CD4-positive, alpha-beta T cell (primary cell): ENCODE measurements around the gene PTOV1. TPM values are rescaled to one million over a fixed set of nuclear protein-coding genes. Genes with fewer than 3 reads are reported as not detected.

Experiments
- ATAC-seq: fragments of 200-7000 bp; cut with Tn5 transposase; one replicate; pipeline ENCODE4 v1.10.0; 2022; ENCODE audit warnings: mild to moderate bottlenecking; ENCODE audit not compliant: poor library complexity
- CTCF ChIA-PET: fragments of 350-600 bp; sonication (Branson Sonifier 250); formaldehyde crosslinking; loops from one replicate; lab custom pipeline; 2021; ENCODE audit warnings: antibody characterized with exemption, inconsistent platforms; lab: Charles Lee
- POLR2A ChIA-PET: fragments of 350-600 bp; sonication (Branson Sonifier 250); formaldehyde crosslinking; loops from one replicate; lab custom pipeline; 2021; ENCODE audit warnings: antibody characterized with exemption, inconsistent platforms; lab: Charles Lee
- DNase-seq, 14 experiments: peaks; one replicate each; pipeline ENCODE4 v3.0.0-alpha.2; 2013 to 2020; ENCODE audit warnings: mixed read lengths in 2 of 14
- H3K27ac ChIP-seq, 2 donors: one replicate each; pipeline versions ENCODE4 v1.5.1 to v1.7.0; 2013; ENCODE audit warnings: low read length in 2 of 2, low read depth in 1 of 2, mild to moderate bottlenecking in 1 of 2
- H3K27me3 ChIP-seq, 2 experiments: 1 replicate in 1 of 2; 2 replicates in 1 of 2; pipeline versions ENCODE4 v1.6.1 to v1.7.0; 2013; ENCODE audit warnings: low read length in 2 of 2, control low read depth in 1 of 2, mild to moderate bottlenecking in 1 of 2, moderate library complexity in 1 of 2; ENCODE audit not compliant: insufficient read depth in 2 of 2, control insufficient read depth in 1 of 2
- H3K36me3 ChIP-seq: one replicate; pipeline ENCODE4 v1.6.1; 2013; ENCODE audit warnings: low read length, control low read depth; ENCODE audit not compliant: insufficient read depth
- H3K4me1 ChIP-seq: one replicate; pipeline ENCODE4 v1.6.1; 2013; ENCODE audit warnings: low read length, control low read depth; ENCODE audit not compliant: insufficient read depth
- H3K4me3 ChIP-seq: one replicate; pipeline ENCODE4 v1.5.1; 2013; ENCODE audit warnings: mild to moderate bottlenecking, low read length, moderate library complexity
- H3K9me3 ChIP-seq, 2 experiments: 1 replicate in 1 of 2; 2 replicates in 1 of 2; pipeline versions ENCODE4 v1.6.1 to v1.7.0; 2013; ENCODE audit warnings: low read length in 2 of 2, mild to moderate bottlenecking in 2 of 2, control low read depth in 1 of 2, moderate library complexity in 1 of 2; ENCODE audit not compliant: control insufficient read depth in 1 of 2, insufficient read depth in 1 of 2
- H3K27ac Mint-ChIP-seq: one replicate; pipeline ENCODE4 v1.8.0; 2020; ENCODE audit warnings: mixed read lengths
- H3K27me3 Mint-ChIP-seq: one replicate; pipeline ENCODE4 v1.8.0; 2021; ENCODE audit warnings: mixed read lengths
- H3K36me3 Mint-ChIP-seq: one replicate; pipeline ENCODE4 v1.8.0; 2021; ENCODE audit warnings: low read depth, mixed read lengths
- H3K4me1 Mint-ChIP-seq: one replicate; pipeline ENCODE4 v1.8.0; 2021; ENCODE audit warnings: low read depth, mixed read lengths
- H3K4me3 Mint-ChIP-seq: one replicate; pipeline ENCODE4 v1.8.0; 2020; ENCODE audit warnings: mild to moderate bottlenecking, mixed read lengths
- H3K9me3 Mint-ChIP-seq: one replicate; pipeline ENCODE4 v1.8.0; 2020; ENCODE audit warnings: mixed read lengths
- CTCF ChIP-seq: fragments of 200-600 bp; IDR thresholded peaks from one replicate; pipeline ENCODE4 v1.8.0; 2022; ENCODE audit warnings: antibody characterized with exemption, mild to moderate bottlenecking
- intact Hi-C, 2 experiments: fragments of 100-400 bp; cut with DNase I in 1 of 2; cut with micrococcal nuclease in 1 of 2; formaldehyde crosslinking; loops; one replicate each; pipeline versions ENCODE4 v1.15.1 to v1.9.0; 2023 to 2025; cut with DNase I, micrococcal nuclease
- total RNA-seq, 174 experiments: library from RNA in 2 of 174; stranded (reverse) in 2 of 174; gene quantifications; one replicate each; pipeline ENCODE4 v1.2.3 and lab custom pipeline; 2021 to 2026

Gene PTOV1
- total RNA-seq, 2 experiments from 2014 or later: 127 to 134 TPM

GRCh38 chr19:49847731-49848696, 2.9 kb upstream of the PTOV1 start:
- peak overlapping the region; percentile 80 for H3K4me3 Mint-ChIP-seq
- no peaks in the 10 kb centered on the region for H3K9me3 Mint-ChIP-seq
- H3K36me3 ChIP-seq: no peaks in the 10 kb centered on the region
- peak in 4 of 14 experiments; percentile 24 to 69 (median 56) for DNase-seq
- no peak overlapping the region for H3K27ac Mint-ChIP-seq
- ATAC-seq: no peak
- ChIA-PET POLR2A (interaction anchor here (0.9 to 2.5 kb wide), 4 partner anchors 21 to 35 kb away, joined by 3 to 11 read pairs (median 5); partner anchors contain the start of genes AKT1S1, FUZ, MED25 and TBC1D17), CTCF (interaction anchor here (0.9 kb wide), 1 partner anchor 42 kb away, joined by 3 read pairs; no protein-coding TSS in a partner anchor)
- H3K4me3 ChIP-seq: no peak overlapping the region
- intact Hi-C loops: no loop called here
- no peak for TF ChIP-seq CTCF
- peaks cover 17% of the 10 kb centered on the region for H3K36me3 Mint-ChIP-seq
- peaks cover 33% of the 10 kb centered on the region for H3K4me1 Mint-ChIP-seq
- no peaks in the 10 kb centered on the region for H3K27me3 ChIP-seq
- H3K27ac ChIP-seq: no peak overlapping the region
- no peaks in the 10 kb centered on the region for H3K9me3 ChIP-seq
- peaks cover 42% of the 10 kb centered on the region for H3K4me1 ChIP-seq
- no peaks in the 10 kb centered on the region for H3K27me3 Mint-ChIP-seq

GRCh38 chr19:49848938-49849337, 2.0 kb upstream of the PTOV1 start:
- TF ChIP-seq CTCF: no peak
- Histone ChIP-seq H3K27me3 (no peaks in the 10 kb centered on the region), H3K9me3 (no peaks in the 10 kb centered on the region), H3K4me1 (peaks cover 50% of the 10 kb centered on the region), H3K27ac (no peak overlapping the region), H3K4me3 (no peak overlapping the region), H3K36me3 (no peaks in the 10 kb centered on the region)
- ATAC-seq (no peak), DNase-seq (no peak)
- no peaks in the 10 kb centered on the region for H3K27me3 Mint-ChIP-seq
- H3K4me3 Mint-ChIP-seq: peak overlapping the region; percentile 87
- no peak overlapping the region for H3K27ac Mint-ChIP-seq
- H3K36me3 Mint-ChIP-seq: peaks cover 17% of the 10 kb centered on the region
- intact Hi-C loops: no loop called here
- no peaks in the 10 kb centered on the region for H3K9me3 Mint-ChIP-seq
- CTCF ChIA-PET: interaction anchor here (0.9 kb wide), 1 partner anchor 41 kb away, joined by 3 read pairs; no protein-coding TSS in a partner anchor
- peaks cover 35% of the 10 kb centered on the region for H3K4me1 Mint-ChIP-seq
- POLR2A ChIA-PET: interaction anchor here (1.4 to 2.5 kb wide), 3 partner anchors 20 to 36 kb away, joined by 3 to 11 read pairs (median 7); partner anchors contain the start of genes AKT1S1, FUZ and TBC1D17

GRCh38 chr19:49849433-49850220, 1.3 kb upstream of the PTOV1 start:
- POLR2A ChIA-PET: interaction anchor here (1.1 to 4.4 kb wide), 14 partner anchors 18 to 526 kb away, joined by 3 to 75 read pairs (median 10); partner anchors contain the start of genes AKT1S1, AP2A1, ATF5 and FUZ
- H3K27me3 Mint-ChIP-seq: no peaks in the 10 kb centered on the region
- intact Hi-C loops: loop anchor here (1.0 to 5.0 kb wide), 3 partner anchors 19 to 32 kb away; partner anchors contain the start of gene MED25 (in 1 of the 2)
- ATAC-seq (no peak), DNase-seq (no peak)
- peaks cover 54% of the 10 kb centered on the region for H3K4me1 ChIP-seq
- no peak overlapping the region for H3K27ac ChIP-seq
- peak overlapping the region; percentile 94 for H3K27ac Mint-ChIP-seq
- H3K4me3 Mint-ChIP-seq: peak overlapping the region; percentile 98
- H3K4me3 ChIP-seq: no peak overlapping the region
- H3K27me3 ChIP-seq: no peaks in the 10 kb centered on the region
- peaks cover 35% of the 10 kb centered on the region for H3K4me1 Mint-ChIP-seq
- H3K9me3 Mint-ChIP-seq: no peaks in the 10 kb centered on the region
- no peak for TF ChIP-seq CTCF
- no peaks in the 10 kb centered on the region for H3K9me3 ChIP-seq
- H3K36me3 ChIP-seq: no peaks in the 10 kb centered on the region
- CTCF ChIA-PET: interaction anchor here (1.3 to 1.9 kb wide), 2 partner anchors 20 to 37 kb away, joined by 4 to 5 read pairs; partner anchors contain the start of gene FUZ
- peaks cover 17% of the 10 kb centered on the region for H3K36me3 Mint-ChIP-seq
